HG03432 (cell line): ENCODE data around the gene TBC1D8.
A peak's percentile ranks its signal among the peaks of the same experiment; 100 is the strongest.

ENCODE experiments used
- ATAC-seq: cut with Tn5 transposase; IDR thresholded peaks from one replicate; pipeline ENCODE4 v1.9.1; 2021; ENCODE audit warnings: mild to moderate bottlenecking, moderate library complexity; ENCODE audit not compliant: unreplicated experiment

TBC1D8 gene

GRCh38 chr2:101004620-101005325 is 146.4 kb downstream of the TBC1D8 start:
- ATAC-seq: no peak

- ATAC-seq: no peak
Measured at GRCh38 chr2:101003278-101003775, 147.9 kb downstream of the TBC1D8 start.

- no peak for ATAC-seq
Measured at GRCh38 chr2:101002562-101003277, 148.5 kb downstream of the TBC1D8 start.

DNA sequence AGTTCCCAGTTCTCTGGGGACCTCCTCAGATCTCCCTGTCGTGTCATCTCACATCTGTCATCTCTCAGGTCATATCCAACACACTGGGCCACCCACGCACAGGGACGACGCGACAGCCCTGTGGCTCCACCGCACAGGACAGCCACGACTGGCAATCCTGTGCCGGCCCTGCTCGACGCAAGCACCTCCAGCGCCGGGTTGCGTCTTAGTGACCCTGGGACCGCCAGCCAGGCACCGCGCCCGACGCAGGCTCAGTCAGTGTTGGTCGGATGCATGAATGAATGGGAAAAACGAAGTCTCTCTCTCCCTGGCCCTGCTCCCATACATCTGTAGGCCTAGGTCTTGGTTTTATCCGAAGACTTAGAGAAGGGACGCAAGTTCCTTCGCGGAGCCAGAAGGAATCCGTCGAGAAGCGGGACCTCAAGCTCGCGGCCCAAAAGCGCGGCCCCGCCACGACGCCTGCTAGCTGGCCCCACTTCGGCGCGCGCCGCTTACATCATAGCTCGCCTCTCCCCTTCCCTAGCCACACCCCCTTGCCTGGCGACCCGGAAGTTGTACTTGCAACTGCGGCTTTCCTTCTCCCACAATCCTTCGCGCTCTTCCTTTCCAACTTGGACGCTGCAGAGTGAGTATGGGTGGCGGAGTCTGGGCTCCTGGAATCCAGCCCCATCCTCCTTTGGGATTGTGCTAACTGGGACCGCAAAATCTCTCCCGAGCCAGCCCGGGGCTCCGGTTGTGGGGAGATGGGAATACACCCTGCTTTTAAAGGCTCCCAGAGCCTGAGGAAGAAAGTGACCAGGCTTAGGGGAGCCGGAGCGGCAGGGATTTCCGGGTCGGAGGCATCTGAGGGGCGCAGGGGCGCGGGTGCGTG is 149.3 kb downstream of the TBC1D8 start, which contains the start of gene RPL31:
RPL31 (plus strand) TSS at position 599 of the 871 bp plus-strand sequence. CDS start 413 bp downstream, outside the sequence.
- ATAC-seq: peak; percentile 98

DNA sequence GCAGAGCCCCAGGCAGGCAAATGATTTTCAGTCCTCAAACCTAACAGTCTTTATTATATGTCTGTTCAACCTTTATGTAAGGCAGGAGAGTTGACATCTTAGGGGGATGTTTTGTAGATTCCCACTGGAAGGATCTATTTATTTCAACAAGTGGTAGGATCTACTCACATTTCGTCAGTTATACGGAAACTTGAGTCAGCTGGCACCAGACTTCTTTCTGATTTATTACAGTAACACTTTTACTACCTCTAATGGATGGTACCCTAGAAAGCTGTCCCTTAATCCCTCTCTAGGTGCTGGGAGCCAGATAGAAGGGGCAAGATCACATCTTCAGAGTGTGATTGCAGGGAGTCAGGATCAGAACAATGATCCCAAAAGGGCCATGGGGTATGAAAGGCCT is 151.2 kb downstream of the TBC1D8 start:
- no peak for ATAC-seq

DNA sequence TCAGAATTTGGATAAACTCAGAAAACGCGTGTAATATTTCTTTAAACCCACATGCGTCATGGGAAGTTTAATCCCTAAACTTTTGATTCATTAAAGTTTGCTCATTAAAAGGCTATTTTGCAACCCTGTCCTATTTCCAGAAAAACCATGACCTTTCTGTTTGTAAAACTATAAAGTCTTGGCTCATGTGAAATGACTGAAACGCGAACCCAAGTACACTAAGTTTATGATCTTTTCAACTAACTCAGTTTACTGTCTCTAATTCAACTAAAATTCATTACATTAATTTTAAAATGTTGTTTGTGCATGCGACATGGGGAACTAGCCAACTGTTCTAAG is 153.0 kb downstream of the TBC1D8 start:
- no peak for ATAC-seq

DNA sequence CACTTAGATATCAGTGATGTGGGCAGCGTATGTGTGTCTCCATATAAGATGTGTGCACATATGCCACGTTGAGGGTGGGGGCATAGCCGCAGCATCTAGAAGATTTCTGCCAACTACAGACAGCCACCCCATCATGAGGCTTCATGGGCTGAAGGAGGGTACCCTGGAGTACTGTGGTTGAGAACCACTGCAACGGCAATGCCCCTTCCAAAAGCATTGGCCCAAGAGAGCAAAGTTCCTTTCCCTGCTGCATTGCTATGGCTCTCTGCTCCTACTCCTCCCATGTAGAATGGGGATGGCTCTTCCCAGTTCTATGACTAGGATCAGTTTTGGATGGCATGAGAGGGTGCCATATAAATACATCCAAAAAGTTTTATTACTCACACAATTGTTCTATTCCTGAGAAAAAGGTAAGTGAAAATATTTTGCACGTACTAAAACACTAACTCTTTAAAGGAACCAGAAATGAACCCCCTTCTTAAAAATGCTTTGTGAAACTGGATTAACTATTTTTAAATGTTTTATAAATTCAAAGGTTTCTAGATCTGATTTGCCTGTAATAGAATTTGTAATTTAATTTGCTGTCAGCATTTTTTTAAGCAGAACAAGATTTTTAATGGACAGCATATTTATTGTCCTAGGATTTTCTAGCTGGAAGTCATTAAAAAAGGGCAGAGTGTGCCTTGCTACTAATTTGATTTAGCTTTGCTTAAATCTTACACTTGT is 153.5 kb downstream of the TBC1D8 start:
- no peak for ATAC-seq

GRCh38 chr2:100995309-100996075 is 155.7 kb downstream of the TBC1D8 start:
- no peak for ATAC-seq

- ATAC-seq: no peak
Measured at GRCh38 chr2:100993294-100993693, 157.9 kb downstream of the TBC1D8 start.

DNA sequence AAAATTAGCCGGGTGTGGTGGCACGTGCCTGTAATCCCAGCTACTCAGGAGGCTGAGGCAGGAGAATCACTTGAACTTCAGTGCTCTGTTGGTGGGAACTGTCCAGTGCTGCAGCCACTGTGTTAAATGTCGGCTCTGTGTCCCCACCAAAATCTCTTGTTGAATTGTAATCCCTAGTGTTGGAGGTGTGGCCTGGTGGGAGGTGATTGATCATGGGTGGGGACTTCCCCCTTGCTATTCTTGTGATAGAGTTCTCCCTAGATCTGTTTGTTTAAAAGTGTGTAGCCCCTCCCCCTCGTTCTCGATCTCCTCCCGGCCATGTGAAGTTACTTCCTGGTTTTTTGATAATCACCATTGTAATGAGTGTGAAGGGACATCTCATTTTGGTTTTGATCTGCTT is 158.9 kb downstream of the TBC1D8 start:
- ATAC-seq: no peak

DNA sequence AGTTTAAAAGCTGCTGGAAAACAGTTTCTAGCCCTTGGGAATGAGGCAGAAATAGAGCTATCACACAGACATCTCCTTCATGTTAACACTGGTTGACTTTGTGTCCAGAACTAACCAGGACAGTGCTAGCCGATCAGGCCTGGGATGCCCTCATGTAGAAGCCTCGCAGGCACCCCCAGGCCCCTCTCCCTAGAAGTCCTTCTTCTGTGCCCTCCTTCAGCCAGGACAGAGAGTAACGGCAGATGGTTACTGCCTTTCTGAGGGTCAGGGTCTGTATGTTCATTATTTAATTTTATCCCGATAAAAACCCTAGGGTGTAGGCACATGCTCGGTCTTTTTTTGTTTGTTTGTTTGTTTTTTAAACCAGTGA is 159.8 kb downstream of the TBC1D8 start:
- no peak for ATAC-seq

DNA sequence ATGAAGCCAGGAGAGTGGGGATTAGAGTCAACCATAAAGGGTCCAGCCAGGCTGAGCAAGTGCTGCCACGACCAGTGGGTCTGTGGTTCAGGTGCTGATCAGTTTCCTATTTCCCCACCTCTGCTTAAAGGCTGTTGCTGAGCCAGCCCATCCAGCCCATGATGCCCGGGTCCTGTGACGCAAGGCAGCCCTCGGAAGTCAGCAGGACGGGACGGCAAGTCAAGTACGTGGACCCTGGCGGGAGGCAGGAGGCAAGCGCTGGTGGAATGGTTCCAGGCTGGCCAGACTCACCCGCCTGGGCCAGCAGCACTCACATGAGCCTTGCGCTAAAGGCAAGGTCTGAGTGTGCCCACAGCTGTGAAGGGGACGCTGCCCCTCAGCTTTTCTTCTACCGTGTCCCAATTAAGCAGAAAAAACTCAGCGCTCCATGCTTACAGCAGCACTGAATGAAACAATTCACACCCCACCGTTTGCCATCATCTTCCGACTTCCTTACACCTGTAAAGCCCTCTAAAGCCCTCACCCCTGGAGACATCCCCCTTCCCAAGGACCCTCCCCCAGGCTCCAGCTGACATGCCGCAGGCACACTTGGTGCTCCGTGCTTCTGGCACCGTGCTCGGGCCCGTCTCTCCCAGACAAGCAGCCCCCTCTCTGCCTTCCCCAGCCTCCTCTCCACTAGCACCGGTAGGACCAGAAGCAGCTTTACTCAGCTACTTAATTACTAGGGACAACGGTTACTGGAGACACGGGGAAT is 160.4 kb downstream of the TBC1D8 start:
- ATAC-seq: no peak

GRCh38 chr2:100990166-100990565 is 161.0 kb downstream of the TBC1D8 start:
- no peak for ATAC-seq

GRCh38 chr2:100989666-100990065 is 161.5 kb downstream of the TBC1D8 start:
- ATAC-seq: no peak

DNA sequence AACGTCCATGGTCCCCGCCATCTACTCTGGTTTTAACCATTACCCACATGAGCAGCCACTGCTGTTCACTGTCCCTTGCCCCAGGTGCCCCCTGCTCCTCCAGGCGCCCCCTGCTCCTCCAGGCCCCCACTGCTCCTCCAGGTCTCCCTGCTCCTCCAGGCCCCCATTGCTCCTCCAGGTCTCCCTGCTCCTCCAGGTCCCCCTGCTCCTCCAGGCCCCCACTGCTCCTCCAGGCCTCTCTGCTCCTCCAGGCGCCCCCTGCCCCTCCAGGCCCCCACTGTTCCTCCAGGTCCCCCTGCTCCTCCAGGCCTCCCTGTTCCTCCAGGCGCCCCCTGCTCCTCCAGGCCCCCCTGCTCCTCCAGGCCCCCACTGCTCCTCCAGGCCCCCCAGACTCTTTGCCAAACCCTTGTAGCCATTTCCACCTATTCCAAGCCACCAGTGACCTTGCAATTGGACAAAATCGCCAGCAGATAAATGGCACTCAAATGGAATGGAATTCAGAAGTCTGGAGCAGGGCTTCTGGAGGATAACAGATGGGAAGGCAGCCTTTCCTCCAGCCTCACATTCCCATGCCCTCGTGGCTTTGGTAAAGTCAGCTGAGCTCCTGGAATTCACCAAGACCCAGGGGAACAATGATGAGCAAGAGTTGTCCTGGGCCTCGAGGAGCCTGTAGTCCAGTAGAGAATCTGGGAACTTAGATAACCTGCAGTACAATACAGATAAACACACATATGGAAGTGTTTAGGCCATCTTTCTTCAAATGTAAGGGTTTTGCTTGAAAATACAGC is 162.4 kb downstream of the TBC1D8 start:
- no peak for ATAC-seq

GRCh38 chr2:100987974-100988373 is 163.2 kb downstream of the TBC1D8 start:
- ATAC-seq: no peak

- ATAC-seq: no peak
Measured at GRCh38 chr2:100987536-100987935, 163.6 kb downstream of the TBC1D8 start.

GRCh38 chr2:100986157-100986556 is 165.0 kb downstream of the TBC1D8 start:
- ATAC-seq: no peak
